NCI-H510A (cell line): ENCODE data around the gene MYT1.
"Not testable (repeated sequence)": the region's sequence is repeated elsewhere in the genome, so short reads cannot be mapped to it uniquely, and the experiment has no call there.

Source experiments
- DNase-seq: peaks from one replicate; lab custom pipeline; 2025; lab: John Stamatoyannopoulos, UW

MYT1 gene

DNA sequence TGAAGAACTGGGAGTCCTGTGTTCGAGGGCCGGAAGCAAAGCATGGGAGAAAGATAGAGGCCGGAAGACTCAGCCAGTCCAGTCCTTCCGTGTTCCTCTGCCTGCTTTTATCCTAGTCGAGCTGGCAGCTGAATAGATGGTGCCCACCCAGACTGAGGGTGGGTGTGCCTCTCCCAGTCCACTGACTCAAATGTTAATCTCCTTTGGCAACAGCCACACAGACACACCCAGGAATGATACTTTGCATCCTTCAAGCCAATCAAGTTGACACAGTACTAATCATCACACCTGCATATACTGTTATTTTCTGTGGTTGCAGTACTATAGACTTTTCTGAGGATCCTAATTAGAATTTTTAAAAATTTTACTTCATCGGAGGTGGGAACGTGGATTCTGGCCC, 112.6 kb downstream of the MYT1 start:
- no peak for DNase-seq

- no peak for DNase-seq
Observed at GRCh38 chr20:64277571-64278316, 113.5 kb downstream of the MYT1 start.

- no peak for DNase-seq
Observed at GRCh38 chr20:64278317-64278681, 114.0 kb downstream of the MYT1 start.

- no peak for DNase-seq
Observed at GRCh38 chr20:64279826-64280459, 115.7 kb downstream of the MYT1 start.

- no peak for DNase-seq
Observed at GRCh38 chr20:64280460-64280843, 116.2 kb downstream of the MYT1 start.

DNA sequence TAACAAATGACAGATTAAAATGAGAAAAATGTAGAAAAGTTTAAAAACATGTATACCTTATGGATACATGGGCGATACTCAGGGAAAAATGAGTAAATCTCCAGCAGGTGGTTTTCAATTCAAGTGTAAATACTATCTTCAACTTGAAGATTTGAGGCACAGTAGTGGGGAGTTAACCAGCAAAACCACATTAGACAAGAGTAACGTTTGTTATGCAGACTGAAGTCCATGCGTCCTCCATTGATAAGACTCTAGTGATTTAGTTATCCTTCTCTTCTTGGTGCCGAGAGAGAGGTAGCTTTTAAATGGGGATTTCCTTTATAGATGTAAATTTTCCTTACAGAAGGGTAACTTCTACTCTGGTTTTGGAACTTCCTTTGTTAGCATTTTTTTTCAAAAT, 119.4 kb downstream of the MYT1 start:
- DNase-seq, result no peak

DNA sequence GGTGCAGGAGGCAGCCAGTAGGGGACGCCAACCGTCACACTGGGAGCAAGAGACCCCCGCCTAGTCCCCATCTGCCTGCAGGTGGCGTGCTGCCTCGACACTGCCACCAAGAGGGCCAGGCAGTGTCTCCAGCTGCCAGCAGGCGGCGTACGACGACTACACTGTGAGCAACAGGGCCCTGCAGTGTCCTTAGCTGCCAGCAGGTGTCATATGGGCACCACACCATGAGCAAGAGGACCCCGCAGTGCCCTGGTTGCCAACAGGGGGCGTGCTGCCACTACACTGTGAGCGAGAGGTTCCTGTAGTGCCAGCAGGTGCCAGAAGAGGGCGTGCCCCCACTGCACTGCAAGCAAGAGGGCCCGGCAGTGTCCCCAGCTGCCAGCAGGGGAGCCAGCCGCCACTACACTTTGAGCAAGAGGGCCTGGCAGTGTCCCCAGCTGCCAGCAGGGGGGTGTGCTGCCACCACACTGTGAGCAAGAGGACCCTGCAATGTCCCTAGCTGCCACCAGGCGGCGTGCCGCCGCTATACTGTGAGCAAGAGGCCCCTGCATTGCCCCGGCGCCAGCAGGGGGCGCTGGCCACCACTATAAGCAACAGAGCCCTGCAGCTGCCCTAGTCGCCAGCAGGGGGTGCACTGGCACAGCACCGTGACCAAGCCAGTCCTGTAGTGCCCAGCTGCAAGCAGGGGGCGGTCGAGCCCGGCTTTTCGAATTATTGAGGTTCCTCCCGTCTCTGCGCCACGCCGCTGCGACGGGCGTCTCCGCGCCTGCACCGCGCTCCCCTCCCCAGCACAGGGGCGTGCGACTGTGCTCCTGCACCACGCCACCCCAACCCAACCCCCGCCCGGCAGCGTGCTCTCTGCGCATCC, 121.6 kb downstream of the MYT1 start:
- not testable (repeated sequence) for DNase-seq

DNA sequence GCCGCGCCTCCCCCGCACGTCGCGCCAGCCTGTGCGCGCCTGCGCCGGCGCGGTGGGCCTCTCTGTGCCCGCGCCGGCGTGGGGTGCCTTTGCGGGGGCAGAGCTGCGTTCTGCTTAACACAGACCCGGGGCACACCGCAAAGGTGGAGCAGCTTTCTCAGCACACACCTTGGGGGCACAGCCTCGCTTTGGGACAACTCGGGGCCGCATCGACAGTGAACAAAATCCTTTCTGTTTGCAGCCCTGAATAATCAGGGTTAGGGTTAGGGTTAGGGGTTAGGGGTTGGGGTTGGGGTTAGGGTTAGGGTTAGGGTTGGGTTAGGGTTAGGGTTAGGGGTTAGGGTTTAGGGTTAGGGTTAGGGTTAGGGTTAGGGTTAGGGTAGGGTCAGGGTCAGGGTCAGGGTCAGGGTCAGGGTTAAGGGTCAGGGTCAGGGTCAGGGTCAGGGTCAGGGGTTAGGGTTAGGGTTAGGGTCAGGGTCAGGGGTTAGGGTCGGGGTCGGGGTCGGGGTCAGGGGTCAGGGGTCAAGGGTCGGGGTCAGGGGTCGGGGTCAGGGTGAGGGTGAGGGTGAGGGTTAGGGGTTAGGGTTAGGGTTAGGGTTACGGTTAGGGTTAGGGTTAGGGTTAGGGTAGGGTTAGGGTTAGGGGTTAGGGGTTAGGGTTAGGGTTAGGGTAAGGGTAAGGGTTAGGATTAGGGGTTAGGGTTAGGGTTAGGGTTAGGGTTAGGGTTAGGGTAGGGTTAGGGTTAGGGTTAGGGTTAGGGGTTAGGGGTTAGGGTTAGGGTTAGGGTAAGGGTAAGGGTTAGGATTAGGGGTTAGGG, 122.4 kb downstream of the MYT1 start:
- DNase-seq, result not testable (repeated sequence)

GRCh38 chr20:64287264-64287590, 123.0 kb downstream of the MYT1 start:
- DNase-seq, result not testable (repeated sequence)
